Measurements from ENCODE around the gene N4BP2L1.
"Not testable (repeated sequence)": the region's sequence is repeated elsewhere in the genome, so short reads cannot be mapped to it uniquely, and the experiment has no call there.

- TF ChIP-seq GATA2 (CRISPR knock-in tag; IDR thresholded peaks at IDR 0.05); JUND (IDR thresholded peaks at IDR 0.05); MXI1 (IDR thresholded peaks at IDR 0.05; ENCODE audit: low read depth, low read length); CTCF (IDR thresholded peaks at IDR 0.05); TEAD4 (IDR thresholded peaks at IDR 0.05; ENCODE audit: borderline replicate concordance, insufficient read depth); ELF1 (IDR thresholded peaks at IDR 0.05); POLR2AphosphoS5 (IDR thresholded peaks at IDR 0.05; ENCODE audit: low read depth, low read length); EP300 (IDR thresholded peaks at IDR 0.05; ENCODE audit: borderline replicate concordance in 1 of 2, low read depth in 1 of 2, low read length in 1 of 2); PBX3 (IDR thresholded peaks at IDR 0.05): not testable (repeated sequence)
Observed at GRCh38 chr13:32350839-32351441, 77.0 kb downstream of the N4BP2L1 start.

Measured in SK-N-SH (cell line).